HEK293 (cell line): ENCODE data around the gene LMAN2L.

Experiments
- TRIM28 ChIP-seq: IDR thresholded peaks from 2 replicates; pipeline ENCODE4 v1.6.1; 2011; ENCODE audit warnings: low read length, control low read depth, borderline replicate concordance
- ZBTB10 ChIP-seq: fragments of 450-650 bp; formaldehyde crosslinking; IDR thresholded peaks from 2 replicates; pipeline ENCODE4 v1.5.1; 2016; ENCODE audit warnings: missing biosample characterization, missing genetic modification characterization
- ZBTB8A ChIP-seq: fragments of 450-650 bp; formaldehyde crosslinking; IDR thresholded peaks from 2 replicates; pipeline ENCODE4 v1.5.1; 2016; ENCODE audit warnings: missing biosample characterization, missing genetic modification characterization
- ZEB2 ChIP-seq: fragments of 450-650 bp; formaldehyde crosslinking; IDR thresholded peaks from 2 replicates; pipeline ENCODE4 v1.5.1; 2016; ENCODE audit warnings: missing biosample characterization, missing genetic modification characterization
- ZNF211 ChIP-seq: fragments of 450-650 bp; formaldehyde crosslinking; IDR thresholded peaks from 2 replicates; pipeline ENCODE4 v1.5.1; 2016; ENCODE audit warnings: low read depth, missing biosample characterization, missing genetic modification characterization
- ZNF555 ChIP-seq: fragments of 450-650 bp; formaldehyde crosslinking; conservative IDR thresholded peaks from 2 replicates; pipeline ENCODE4 v1.5.1; 2017; ENCODE audit warnings: missing biosample characterization, mild to moderate bottlenecking, missing genetic modification characterization, inconsistent platforms
- ZNF677 ChIP-seq: fragments of 450-650 bp; IDR thresholded peaks from 2 replicates; pipeline ENCODE4 v1.5.0; 2018; ENCODE audit warnings: missing biosample characterization, mild to moderate bottlenecking, missing genetic modification characterization, moderate library complexity
- TF ChIP-seq, protein P1 (sequence below): fragments of 450-650 bp; formaldehyde crosslinking; IDR thresholded peaks from 2 replicates; pipeline ENCODE4 v1.5.1; 2016; ENCODE audit warnings: missing biosample characterization, missing genetic modification characterization

GRCh38 chr2:96757477-96757860, 17.6 kb upstream of the LMAN2L start:
- TF ChIP-seq, protein P1, sequence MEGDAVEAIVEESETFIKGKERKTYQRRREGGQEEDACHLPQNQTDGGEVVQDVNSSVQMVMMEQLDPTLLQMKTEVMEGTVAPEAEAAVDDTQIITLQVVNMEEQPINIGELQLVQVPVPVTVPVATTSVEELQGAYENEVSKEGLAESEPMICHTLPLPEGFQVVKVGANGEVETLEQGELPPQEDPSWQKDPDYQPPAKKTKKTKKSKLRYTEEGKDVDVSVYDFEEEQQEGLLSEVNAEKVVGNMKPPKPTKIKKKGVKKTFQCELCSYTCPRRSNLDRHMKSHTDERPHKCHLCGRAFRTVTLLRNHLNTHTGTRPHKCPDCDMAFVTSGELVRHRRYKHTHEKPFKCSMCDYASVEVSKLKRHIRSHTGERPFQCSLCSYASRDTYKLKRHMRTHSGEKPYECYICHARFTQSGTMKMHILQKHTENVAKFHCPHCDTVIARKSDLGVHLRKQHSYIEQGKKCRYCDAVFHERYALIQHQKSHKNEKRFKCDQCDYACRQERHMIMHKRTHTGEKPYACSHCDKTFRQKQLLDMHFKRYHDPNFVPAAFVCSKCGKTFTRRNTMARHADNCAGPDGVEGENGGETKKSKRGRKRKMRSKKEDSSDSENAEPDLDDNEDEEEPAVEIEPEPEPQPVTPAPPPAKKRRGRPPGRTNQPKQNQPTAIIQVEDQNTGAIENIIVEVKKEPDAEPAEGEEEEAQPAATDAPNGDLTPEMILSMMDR (tag by site-specific recombination), result no peak
- TF ChIP-seq ZNF677 (tag by site-specific recombination) (no peak), ZBTB8A (tag by site-specific recombination) (no peak), TRIM28 (no peak), ZEB2 (tag by site-specific recombination) (no peak), ZBTB10 (tag by site-specific recombination) (no peak), ZNF211 (tag by site-specific recombination) (no peak), ZNF555 (tag by site-specific recombination) (no peak)
